Calu3 (cell line): ENCODE results near the gene MPI. TPM values are rescaled to one million over a fixed set of nuclear protein-coding genes. Genes with fewer than 3 reads are reported as not detected.

Experiments
- BruUV-seq: library from RNA; stranded (reverse); fragments of 400-500 nt; replicated peaks from 2 replicates; lab custom pipeline; 2021; lab: Mats Ljungman, UMichigan
- CTCF ChIA-PET: fragments of 300-600 bp; sonication (Branson Sonifier 250); formaldehyde crosslinking; loops from one replicate; lab custom pipeline; 2022; ENCODE audit warnings: antibody characterized with exemption; lab: Charles Lee
- DNase-seq: peaks from one replicate; pipeline ENCODE4 v3.0.0; 2022
- H3K27ac Mint-ChIP-seq: one replicate; pipeline ENCODE4 v1.8.0; 2022; ENCODE audit warnings: mixed read lengths; ENCODE audit not compliant: unreplicated experiment
- H3K27me3 Mint-ChIP-seq: one replicate; pipeline ENCODE4 v1.8.0; 2022; ENCODE audit warnings: mixed read lengths; ENCODE audit not compliant: unreplicated experiment
- H3K36me3 Mint-ChIP-seq: one replicate; pipeline ENCODE4 v1.8.0; 2022; ENCODE audit warnings: mild to moderate bottlenecking, moderate library complexity, mixed read lengths; ENCODE audit not compliant: insufficient read depth, unreplicated experiment
- H3K4me1 Mint-ChIP-seq: one replicate; pipeline ENCODE4 v1.8.0; 2022; ENCODE audit warnings: mild to moderate bottlenecking, low read depth, mixed read lengths; ENCODE audit not compliant: unreplicated experiment
- H3K4me3 Mint-ChIP-seq: one replicate; pipeline ENCODE4 v1.8.0; 2022; ENCODE audit warnings: mild to moderate bottlenecking, low read depth, moderate library complexity, mixed read lengths; ENCODE audit not compliant: unreplicated experiment
- H3K9me3 Mint-ChIP-seq: one replicate; pipeline ENCODE4 v1.8.0; 2022; ENCODE audit warnings: low read depth, mixed read lengths; ENCODE audit not compliant: unreplicated experiment
- intact Hi-C: fragments of 100-400 bp; cut with micrococcal nuclease; formaldehyde crosslinking; loops from one replicate; pipeline ENCODE4 v1.10.0; 2022; ENCODE audit not compliant: unreplicated experiment
- total RNA-seq: library from RNA; stranded (reverse); gene quantifications from 2 replicates; pipeline ENCODE4 v1.2.3, GENCODE V29; 2022
- TF ChIP-seq, protein P1 (sequence below): fragments of 200-600 bp; IDR thresholded peaks from one replicate; pipeline ENCODE4 v1.8.0; 2022; ENCODE audit warnings: antibody characterized with exemption; ENCODE audit not compliant: unreplicated experiment

The MPI gene
- total RNA-seq, 1 experiment from 2014 or later, result 63.3 TPM

DNA sequence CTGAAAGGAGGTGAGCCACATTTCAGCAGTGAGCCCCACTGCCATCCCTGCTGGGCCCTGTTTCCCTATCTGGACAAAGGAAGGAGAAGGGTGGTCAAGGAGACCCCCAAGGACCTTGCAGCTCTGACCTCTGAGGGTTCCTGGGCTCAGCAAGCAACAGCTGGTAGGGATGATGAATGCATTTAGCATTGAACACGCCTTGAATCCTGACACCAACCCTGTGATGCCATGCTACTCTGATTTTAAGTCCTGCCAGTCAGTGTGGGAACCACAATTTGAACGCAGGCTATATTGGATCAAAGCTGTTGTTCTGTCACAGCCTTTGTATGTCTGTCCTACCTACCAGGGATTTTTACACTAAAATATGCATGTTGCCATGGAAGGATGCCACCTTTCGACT, 6.5 kb downstream of the MPI start:
- CTCF ChIA-PET, result interaction anchor here (0.6 kb wide), 1 partner anchor 1184 kb away, joined by 5 read pairs; no protein-coding TSS in a partner anchor
- Mint-ChIP-seq H3K4me3 (no peak overlapping the region), H3K27ac (no peak overlapping the region), H3K27me3 (no peaks in the 10 kb centered on the region), H3K9me3 (no peaks in the 10 kb centered on the region), H3K4me1 (peaks cover 25% of the 10 kb centered on the region), H3K36me3 (peaks cover 58% of the 10 kb centered on the region)
- intact Hi-C loops, result no loop called here
- DNase-seq, result no peak
- no TSS peak for BruUV-seq
- TF ChIP-seq, protein P1, sequence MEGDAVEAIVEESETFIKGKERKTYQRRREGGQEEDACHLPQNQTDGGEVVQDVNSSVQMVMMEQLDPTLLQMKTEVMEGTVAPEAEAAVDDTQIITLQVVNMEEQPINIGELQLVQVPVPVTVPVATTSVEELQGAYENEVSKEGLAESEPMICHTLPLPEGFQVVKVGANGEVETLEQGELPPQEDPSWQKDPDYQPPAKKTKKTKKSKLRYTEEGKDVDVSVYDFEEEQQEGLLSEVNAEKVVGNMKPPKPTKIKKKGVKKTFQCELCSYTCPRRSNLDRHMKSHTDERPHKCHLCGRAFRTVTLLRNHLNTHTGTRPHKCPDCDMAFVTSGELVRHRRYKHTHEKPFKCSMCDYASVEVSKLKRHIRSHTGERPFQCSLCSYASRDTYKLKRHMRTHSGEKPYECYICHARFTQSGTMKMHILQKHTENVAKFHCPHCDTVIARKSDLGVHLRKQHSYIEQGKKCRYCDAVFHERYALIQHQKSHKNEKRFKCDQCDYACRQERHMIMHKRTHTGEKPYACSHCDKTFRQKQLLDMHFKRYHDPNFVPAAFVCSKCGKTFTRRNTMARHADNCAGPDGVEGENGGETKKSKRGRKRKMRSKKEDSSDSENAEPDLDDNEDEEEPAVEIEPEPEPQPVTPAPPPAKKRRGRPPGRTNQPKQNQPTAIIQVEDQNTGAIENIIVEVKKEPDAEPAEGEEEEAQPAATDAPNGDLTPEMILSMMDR, result no peak

GRCh38 chr15:74897300-74897701, 7.5 kb downstream of the MPI start:
- no peak for DNase-seq
- peaks cover 57% of the 10 kb centered on the region for H3K36me3 Mint-ChIP-seq
- CTCF ChIA-PET, result no interaction called here
- H3K9me3 Mint-ChIP-seq, result no peaks in the 10 kb centered on the region
- peaks cover 18% of the 10 kb centered on the region for H3K4me1 Mint-ChIP-seq
- TF ChIP-seq, protein P1, result no peak
- no peak overlapping the region for H3K4me3 Mint-ChIP-seq
- intact Hi-C loops, result no loop called here
- no peaks in the 10 kb centered on the region for H3K27me3 Mint-ChIP-seq
- BruUV-seq, result no TSS peak
- H3K27ac Mint-ChIP-seq, result no peak overlapping the region

GRCh38 chr15:74901612-74902063, 11.8 kb downstream of the MPI start:
- no peak overlapping the region for H3K4me3 Mint-ChIP-seq
- no peaks in the 10 kb centered on the region for H3K9me3 Mint-ChIP-seq
- intact Hi-C loops, result loop anchor here (2.0 kb wide), 1 partner anchor 131 kb away; no protein-coding TSS in a partner anchor
- no TSS peak for BruUV-seq
- H3K27me3 Mint-ChIP-seq, result no peaks in the 10 kb centered on the region
- peaks cover 58% of the 10 kb centered on the region for H3K36me3 Mint-ChIP-seq
- TF ChIP-seq, protein P1, result peak; percentile 93
- peaks cover 13% of the 10 kb centered on the region for H3K4me1 Mint-ChIP-seq
- CTCF ChIA-PET, result interaction anchor here (0.5 to 2.1 kb wide), 27 partner anchors 9 to 584 kb away, joined by 3 to 24 read pairs (median 4); partner anchors contain the start of genes COX5A, MPI, SCAMP5 and ULK3
- peak; percentile 81 for DNase-seq
- no peak overlapping the region for H3K27ac Mint-ChIP-seq

GRCh38 chr15:74902295-74903075, 12.6 kb downstream of the MPI start:
- DNase-seq, result no peak
- TF ChIP-seq, protein P1, result no peak
- no peaks in the 10 kb centered on the region for H3K9me3 Mint-ChIP-seq
- CTCF ChIA-PET, result interaction anchor here (0.5 to 2.1 kb wide), 23 partner anchors 8 to 585 kb away, joined by 3 to 24 read pairs (median 4); partner anchors contain the start of genes COX5A, MPI, SCAMP5 and ULK3
- H3K27ac Mint-ChIP-seq, result no peak overlapping the region
- no peak overlapping the region for H3K4me3 Mint-ChIP-seq
- peaks cover 57% of the 10 kb centered on the region for H3K36me3 Mint-ChIP-seq
- intact Hi-C loops, result no loop called here
- H3K4me1 Mint-ChIP-seq, result peaks cover 13% of the 10 kb centered on the region
- no peaks in the 10 kb centered on the region for H3K27me3 Mint-ChIP-seq
- BruUV-seq, result no TSS peak
